ENCODE results near the gene BIRC6.
"Not testable (repeated sequence)": the region's sequence is repeated elsewhere in the genome, so short reads cannot be mapped to it uniquely, and the experiment has no call there.

BIRC6 gene

GRCh38 chr2:32622570-32623310 lies 265.9 kb downstream of the BIRC6 start:
- FAIRE-seq = no peak

GRCh38 chr2:32623311-32623706 lies 266.5 kb downstream of the BIRC6 start:
- no peak for FAIRE-seq

GRCh38 chr2:32624812-32625211 lies 268.0 kb downstream of the BIRC6 start:
- FAIRE-seq = no peak

GRCh38 chr2:32626639-32627221 lies 269.9 kb downstream of the BIRC6 start:
- no peak for FAIRE-seq

GRCh38 chr2:32627441-32627813 lies 270.6 kb downstream of the BIRC6 start:
- FAIRE-seq = no peak

GRCh38 chr2:32627814-32628579 lies 271.2 kb downstream of the BIRC6 start, which contains the start of gene TTC27:
TSS of gene TTC27 (plus strand) at chr2:32628050. CDS start at chr2:32628293, 243 bp downstream.
- peak; percentile 75 for FAIRE-seq

GRCh38 chr2:32632089-32632488 lies 275.3 kb downstream of the BIRC6 start:
- no peak for FAIRE-seq

GRCh38 chr2:32633040-32633439 lies 276.2 kb downstream of the BIRC6 start:
- no peak for FAIRE-seq

GRCh38 chr2:32638548-32638947 lies 281.7 kb downstream of the BIRC6 start:
- not testable (repeated sequence) for FAIRE-seq

GRCh38 chr2:32641180-32641579 lies 284.4 kb downstream of the BIRC6 start:
- FAIRE-seq = no peak

GRCh38 chr2:32647180-32647651 lies 290.4 kb downstream of the BIRC6 start:
- no peak for FAIRE-seq

- peak; percentile 30 for FAIRE-seq
These were observed 295.9 kb downstream of the BIRC6 start for GRCh38 chr2:32652555-32653209.

GRCh38 chr2:32656069-32656468 lies 299.2 kb downstream of the BIRC6 start:
- FAIRE-seq = no peak

- FAIRE-seq = no peak
These were observed 307.0 kb downstream of the BIRC6 start for GRCh38 chr2:32663864-32664263.

GRCh38 chr2:32666704-32667103 lies 309.9 kb downstream of the BIRC6 start:
- no peak for FAIRE-seq

GRCh38 chr2:32668254-32668653 lies 311.4 kb downstream of the BIRC6 start:
- no peak for FAIRE-seq

Data from islet of Langerhans (tissue), 1 donor.